ENCODE measurements around the gene CLASRP.

The CLASRP gene

GRCh38 chr19:45003485-45003884 lies 35.4 kb upstream of the CLASRP start:
- no peaks in the 10 kb centered on the region for H3K9me3 ChIP-seq (replicated peaks; ENCODE audit: low read length)
- peaks cover 2% of the 10 kb centered on the region for H3K27me3 ChIP-seq (ENCODE audit: control insufficient read depth, insufficient read depth, low read length)
- H3K4me2 ChIP-seq (ENCODE audit: low read length) = no peak overlapping the region
- H3K9ac ChIP-seq (ENCODE audit: low read depth, low read length) = no peak overlapping the region
- H3K4me3 ChIP-seq (ENCODE audit: low read length) = no peak overlapping the region
- peaks cover 4% of the 10 kb centered on the region for H3K4me1 ChIP-seq (ENCODE audit: control insufficient read depth, insufficient read depth, low read length)
- no peaks in the 10 kb centered on the region for H3K36me3 ChIP-seq (ENCODE audit: insufficient read depth, low read length)

GRCh38 chr19:45005787-45006186 lies 33.1 kb upstream of the CLASRP start:
- H3K27me3 ChIP-seq (ENCODE audit: control insufficient read depth, insufficient read depth, low read length) = no peaks in the 10 kb centered on the region
- no peaks in the 10 kb centered on the region for H3K9me3 ChIP-seq (replicated peaks; ENCODE audit: low read length)
- H3K4me2 ChIP-seq (ENCODE audit: low read length) = no peak overlapping the region
- H3K4me3 ChIP-seq (ENCODE audit: low read length) = no peak overlapping the region
- H3K9ac ChIP-seq (ENCODE audit: low read depth, low read length) = no peak overlapping the region
- peaks cover 3% of the 10 kb centered on the region for H3K4me1 ChIP-seq (ENCODE audit: control insufficient read depth, insufficient read depth, low read length)
- no peaks in the 10 kb centered on the region for H3K36me3 ChIP-seq (ENCODE audit: insufficient read depth, low read length)

- no peak overlapping the region for H3K4me3 ChIP-seq (ENCODE audit: low read length)
- no peak overlapping the region for H3K4me2 ChIP-seq (ENCODE audit: low read length)
- H3K9ac ChIP-seq (ENCODE audit: low read depth, low read length) = no peak overlapping the region
- no peaks in the 10 kb centered on the region for H3K9me3 ChIP-seq (replicated peaks; ENCODE audit: low read length)
- no peaks in the 10 kb centered on the region for H3K4me1 ChIP-seq (ENCODE audit: control insufficient read depth, insufficient read depth, low read length)
- H3K36me3 ChIP-seq (ENCODE audit: insufficient read depth, low read length) = no peaks in the 10 kb centered on the region
- H3K27me3 ChIP-seq (ENCODE audit: control insufficient read depth, insufficient read depth, low read length) = no peaks in the 10 kb centered on the region
Observed at GRCh38 chr19:45008552-45008951, 30.3 kb upstream of the CLASRP start.

GRCh38 chr19:45009625-45010255 lies 29.1 kb upstream of the CLASRP start:
- peaks cover 2% of the 10 kb centered on the region for H3K36me3 ChIP-seq (ENCODE audit: insufficient read depth, low read length)

GRCh38 chr19:45010306-45010705 lies 28.5 kb upstream of the CLASRP start:
- Histone ChIP-seq H3K9ac (ENCODE audit: low read depth, low read length) (no peak overlapping the region), H3K36me3 (ENCODE audit: insufficient read depth, low read length) (peaks cover 2% of the 10 kb centered on the region), H3K9me3 (replicated peaks; ENCODE audit: low read length) (no peaks in the 10 kb centered on the region), H3K4me3 (ENCODE audit: low read length) (no peak overlapping the region), H3K4me1 (ENCODE audit: control insufficient read depth, insufficient read depth, low read length) (no peaks in the 10 kb centered on the region), H3K4me2 (ENCODE audit: low read length) (no peak overlapping the region), H3K27me3 (ENCODE audit: control insufficient read depth, insufficient read depth, low read length) (no peaks in the 10 kb centered on the region)

More at GRCh38 chr19:45009625-45010255, 29.1 kb upstream of the CLASRP start:
- no peak overlapping the region for H3K4me2 ChIP-seq (ENCODE audit: low read length)
- H3K4me1 ChIP-seq (ENCODE audit: control insufficient read depth, insufficient read depth, low read length) = no peaks in the 10 kb centered on the region
- H3K9me3 ChIP-seq (replicated peaks; ENCODE audit: low read length) = no peaks in the 10 kb centered on the region
- H3K9ac ChIP-seq (ENCODE audit: low read depth, low read length) = no peak overlapping the region
- H3K4me3 ChIP-seq (ENCODE audit: low read length) = no peak overlapping the region
- no peaks in the 10 kb centered on the region for H3K27me3 ChIP-seq (ENCODE audit: control insufficient read depth, insufficient read depth, low read length)

GRCh38 chr19:45011959-45012358 lies 26.9 kb upstream of the CLASRP start:
- Histone ChIP-seq H3K4me2 (ENCODE audit: low read length) (no peak overlapping the region), H3K9me3 (replicated peaks; ENCODE audit: low read length) (no peaks in the 10 kb centered on the region), H3K9ac (ENCODE audit: low read depth, low read length) (no peak overlapping the region), H3K4me3 (ENCODE audit: low read length) (no peak overlapping the region), H3K36me3 (ENCODE audit: insufficient read depth, low read length) (peaks cover 2% of the 10 kb centered on the region), H3K4me1 (ENCODE audit: control insufficient read depth, insufficient read depth, low read length) (no peaks in the 10 kb centered on the region), H3K27me3 (ENCODE audit: control insufficient read depth, insufficient read depth, low read length) (no peaks in the 10 kb centered on the region)

GRCh38 chr19:45016388-45017314 lies 22.2 kb upstream of the CLASRP start:
- Histone ChIP-seq H3K9ac (ENCODE audit: low read depth, low read length) (no peak overlapping the region), H3K4me2 (ENCODE audit: low read length) (no peak overlapping the region), H3K36me3 (ENCODE audit: insufficient read depth, low read length) (peaks cover 6% of the 10 kb centered on the region), H3K27me3 (ENCODE audit: control insufficient read depth, insufficient read depth, low read length) (no peaks in the 10 kb centered on the region), H3K9me3 (replicated peaks; ENCODE audit: low read length) (no peaks in the 10 kb centered on the region), H3K4me3 (ENCODE audit: low read length) (no peak overlapping the region), H3K4me1 (ENCODE audit: control insufficient read depth, insufficient read depth, low read length) (peaks cover 2% of the 10 kb centered on the region)

- H3K4me3 ChIP-seq (ENCODE audit: low read length) = no peak overlapping the region
- no peaks in the 10 kb centered on the region for H3K9me3 ChIP-seq (replicated peaks; ENCODE audit: low read length)
- peaks cover 4% of the 10 kb centered on the region for H3K36me3 ChIP-seq (ENCODE audit: insufficient read depth, low read length)
- no peak overlapping the region for H3K9ac ChIP-seq (ENCODE audit: low read depth, low read length)
- no peak overlapping the region for H3K4me2 ChIP-seq (ENCODE audit: low read length)
- H3K4me1 ChIP-seq (ENCODE audit: control insufficient read depth, insufficient read depth, low read length) = peaks cover 2% of the 10 kb centered on the region
- H3K27me3 ChIP-seq (ENCODE audit: control insufficient read depth, insufficient read depth, low read length) = no peaks in the 10 kb centered on the region
Observed at GRCh38 chr19:45019187-45019586, 19.7 kb upstream of the CLASRP start.

- Histone ChIP-seq H3K36me3 (ENCODE audit: insufficient read depth, low read length) (peaks cover 4% of the 10 kb centered on the region), H3K9me3 (replicated peaks; ENCODE audit: low read length) (no peaks in the 10 kb centered on the region), H3K4me1 (ENCODE audit: control insufficient read depth, insufficient read depth, low read length) (peaks cover 2% of the 10 kb centered on the region), H3K4me3 (ENCODE audit: low read length) (no peak overlapping the region), H3K9ac (ENCODE audit: low read depth, low read length) (no peak overlapping the region), H3K27me3 (ENCODE audit: control insufficient read depth, insufficient read depth, low read length) (no peaks in the 10 kb centered on the region), H3K4me2 (ENCODE audit: low read length) (no peak overlapping the region)
Observed at GRCh38 chr19:45020071-45020470, 18.8 kb upstream of the CLASRP start.

- Histone ChIP-seq H3K9me3 (replicated peaks; ENCODE audit: low read length) (no peaks in the 10 kb centered on the region), H3K27me3 (ENCODE audit: control insufficient read depth, insufficient read depth, low read length) (no peaks in the 10 kb centered on the region), H3K4me1 (ENCODE audit: control insufficient read depth, insufficient read depth, low read length) (peaks cover 2% of the 10 kb centered on the region), H3K4me2 (ENCODE audit: low read length) (no peak overlapping the region), H3K9ac (ENCODE audit: low read depth, low read length) (no peak overlapping the region), H3K36me3 (ENCODE audit: insufficient read depth, low read length) (peaks cover 4% of the 10 kb centered on the region), H3K4me3 (ENCODE audit: low read length) (no peak overlapping the region)
Observed at GRCh38 chr19:45021971-45022370, 16.9 kb upstream of the CLASRP start.

GRCh38 chr19:45023048-45023447 lies 15.8 kb upstream of the CLASRP start:
- no peak overlapping the region for H3K4me3 ChIP-seq (ENCODE audit: low read length)
- no peak overlapping the region for H3K9ac ChIP-seq (ENCODE audit: low read depth, low read length)
- no peak overlapping the region for H3K4me2 ChIP-seq (ENCODE audit: low read length)
- peaks cover 4% of the 10 kb centered on the region for H3K36me3 ChIP-seq (ENCODE audit: insufficient read depth, low read length)
- no peaks in the 10 kb centered on the region for H3K4me1 ChIP-seq (ENCODE audit: control insufficient read depth, insufficient read depth, low read length)
- H3K27me3 ChIP-seq (ENCODE audit: control insufficient read depth, insufficient read depth, low read length) = no peaks in the 10 kb centered on the region
- H3K9me3 ChIP-seq (replicated peaks; ENCODE audit: low read length) = no peaks in the 10 kb centered on the region
